Memory B cell (primary cell): Measurements from ENCODE around the gene CHST1.

Experiments
- ATAC-seq: fragments of 150-1000 bp; cut with Tn5 transposase; 2 replicates; pipeline ENCODE4 v1.10.0; 2021; ENCODE audit warnings: low read depth, mild to moderate bottlenecking, moderate library complexity
- DNase-seq, 2 donors: peaks; one replicate each; pipeline ENCODE4 v3.0.0; 2022; ENCODE audit warnings: low spot score in 2 of 2
- H3K27ac Mint-ChIP-seq: one replicate; pipeline ENCODE4 v1.8.0; 2022; ENCODE audit warnings: mild to moderate bottlenecking, moderate library complexity, mixed read lengths
- H3K27me3 Mint-ChIP-seq: one replicate; pipeline ENCODE4 v1.8.0; 2022; ENCODE audit warnings: mixed read lengths
- H3K36me3 Mint-ChIP-seq: one replicate; pipeline ENCODE4 v1.8.0; 2022; ENCODE audit warnings: mild to moderate bottlenecking, mixed read lengths
- H3K4me1 Mint-ChIP-seq: one replicate; pipeline ENCODE4 v1.8.0; 2022; ENCODE audit warnings: mixed read lengths
- H3K4me3 Mint-ChIP-seq: one replicate; pipeline ENCODE4 v1.8.0; 2022; ENCODE audit warnings: mild to moderate bottlenecking, moderate library complexity, mixed read lengths
- H3K9me3 Mint-ChIP-seq: one replicate; pipeline ENCODE4 v1.8.0; 2022; ENCODE audit warnings: mixed read lengths

The CHST1 gene

DNA sequence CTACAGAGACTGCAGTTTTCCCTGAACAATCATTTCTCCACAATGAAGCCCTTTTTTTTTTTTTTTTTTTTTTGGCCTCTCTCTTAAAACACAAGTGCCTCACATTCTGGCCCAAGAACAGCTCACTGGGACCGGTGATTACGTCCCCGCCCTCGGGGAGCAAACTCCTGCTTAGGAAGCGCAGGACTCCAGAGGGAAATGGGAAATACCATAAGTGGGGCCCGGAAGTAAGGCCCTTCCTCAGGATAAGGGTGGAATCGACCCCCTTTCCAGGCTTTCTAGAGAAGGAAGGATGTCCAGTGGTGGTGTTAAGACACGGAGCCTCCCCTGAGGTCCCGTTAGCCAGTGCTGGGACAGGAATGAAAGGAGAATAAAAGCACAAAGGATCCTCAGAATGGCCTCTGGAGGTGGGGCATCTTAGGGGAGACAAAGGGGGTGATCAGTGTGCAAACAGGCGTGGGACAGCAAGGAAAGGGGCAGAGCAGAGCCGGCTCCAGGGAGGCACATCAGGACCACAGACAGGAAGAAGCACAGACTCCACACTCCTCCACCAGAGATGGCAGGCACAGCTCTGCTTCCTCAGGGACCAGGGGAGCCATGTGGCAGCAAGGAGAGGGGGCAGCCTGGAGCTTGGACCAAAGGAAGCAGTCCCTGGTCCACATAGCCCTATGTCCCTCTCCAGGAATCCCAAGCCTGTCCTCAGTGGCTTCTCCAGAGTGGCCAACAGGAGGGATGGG lies 61.3 kb downstream of the CHST1 start:
- H3K4me1 Mint-ChIP-seq: no peaks in the 10 kb centered on the region
- H3K27me3 Mint-ChIP-seq: peaks cover 13% of the 10 kb centered on the region
- no peak overlapping the region for H3K4me3 Mint-ChIP-seq
- no peak overlapping the region for H3K27ac Mint-ChIP-seq
- no peaks in the 10 kb centered on the region for H3K36me3 Mint-ChIP-seq
- DNase-seq: no peak
- no peak for ATAC-seq
- H3K9me3 Mint-ChIP-seq: peaks cover 5% of the 10 kb centered on the region

DNA sequence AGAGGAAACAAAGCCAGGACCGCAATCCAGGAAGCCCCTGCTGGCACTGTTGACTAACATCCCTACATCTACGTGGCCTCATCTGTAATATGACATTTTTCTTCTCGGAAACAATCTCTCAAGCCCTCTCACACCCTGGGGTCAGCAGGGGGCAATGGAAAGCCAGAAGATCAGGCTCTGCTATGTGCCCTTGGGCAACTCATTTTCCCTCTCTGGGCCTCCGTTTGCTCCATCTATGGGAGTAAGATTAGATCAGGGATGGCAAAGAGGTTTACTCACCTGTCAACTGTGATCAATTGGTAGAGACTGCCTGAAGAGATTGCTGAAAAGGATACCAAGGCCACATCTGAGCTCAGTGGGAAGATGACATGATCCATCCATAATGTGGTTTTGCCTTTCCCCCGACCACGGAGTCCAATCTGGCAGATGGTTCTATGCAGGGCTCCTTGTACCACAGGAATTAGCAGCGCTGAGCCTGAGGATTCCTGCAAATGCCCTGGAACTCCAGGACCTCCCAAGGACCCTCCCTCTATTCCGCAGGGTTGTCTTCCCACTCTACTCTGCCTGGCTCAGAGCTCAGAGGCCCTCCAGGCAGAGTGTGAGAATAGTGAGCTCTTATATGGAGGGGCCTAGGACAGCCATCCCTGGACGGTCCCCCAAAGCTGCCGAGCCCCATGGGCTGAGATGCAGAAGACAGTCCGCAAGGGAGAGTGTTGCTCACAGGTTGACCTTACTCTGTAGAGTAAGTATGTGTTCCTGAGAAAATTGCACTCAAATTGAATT lies 66.1 kb downstream of the CHST1 start:
- Mint-ChIP-seq H3K4me3 (no peak overlapping the region), H3K27me3 (peaks cover 13% of the 10 kb centered on the region), H3K27ac (no peak overlapping the region), H3K36me3 (no peaks in the 10 kb centered on the region), H3K9me3 (peaks cover 5% of the 10 kb centered on the region), H3K4me1 (no peaks in the 10 kb centered on the region)
- no peak for DNase-seq
- no peak for ATAC-seq
